ENCODE measurements around the gene RNF17.
"Not testable (repeated sequence)": the region's sequence is repeated elsewhere in the genome, so short reads cannot be mapped to it uniquely, and the experiment has no call there.

Gene RNF17, protein sequence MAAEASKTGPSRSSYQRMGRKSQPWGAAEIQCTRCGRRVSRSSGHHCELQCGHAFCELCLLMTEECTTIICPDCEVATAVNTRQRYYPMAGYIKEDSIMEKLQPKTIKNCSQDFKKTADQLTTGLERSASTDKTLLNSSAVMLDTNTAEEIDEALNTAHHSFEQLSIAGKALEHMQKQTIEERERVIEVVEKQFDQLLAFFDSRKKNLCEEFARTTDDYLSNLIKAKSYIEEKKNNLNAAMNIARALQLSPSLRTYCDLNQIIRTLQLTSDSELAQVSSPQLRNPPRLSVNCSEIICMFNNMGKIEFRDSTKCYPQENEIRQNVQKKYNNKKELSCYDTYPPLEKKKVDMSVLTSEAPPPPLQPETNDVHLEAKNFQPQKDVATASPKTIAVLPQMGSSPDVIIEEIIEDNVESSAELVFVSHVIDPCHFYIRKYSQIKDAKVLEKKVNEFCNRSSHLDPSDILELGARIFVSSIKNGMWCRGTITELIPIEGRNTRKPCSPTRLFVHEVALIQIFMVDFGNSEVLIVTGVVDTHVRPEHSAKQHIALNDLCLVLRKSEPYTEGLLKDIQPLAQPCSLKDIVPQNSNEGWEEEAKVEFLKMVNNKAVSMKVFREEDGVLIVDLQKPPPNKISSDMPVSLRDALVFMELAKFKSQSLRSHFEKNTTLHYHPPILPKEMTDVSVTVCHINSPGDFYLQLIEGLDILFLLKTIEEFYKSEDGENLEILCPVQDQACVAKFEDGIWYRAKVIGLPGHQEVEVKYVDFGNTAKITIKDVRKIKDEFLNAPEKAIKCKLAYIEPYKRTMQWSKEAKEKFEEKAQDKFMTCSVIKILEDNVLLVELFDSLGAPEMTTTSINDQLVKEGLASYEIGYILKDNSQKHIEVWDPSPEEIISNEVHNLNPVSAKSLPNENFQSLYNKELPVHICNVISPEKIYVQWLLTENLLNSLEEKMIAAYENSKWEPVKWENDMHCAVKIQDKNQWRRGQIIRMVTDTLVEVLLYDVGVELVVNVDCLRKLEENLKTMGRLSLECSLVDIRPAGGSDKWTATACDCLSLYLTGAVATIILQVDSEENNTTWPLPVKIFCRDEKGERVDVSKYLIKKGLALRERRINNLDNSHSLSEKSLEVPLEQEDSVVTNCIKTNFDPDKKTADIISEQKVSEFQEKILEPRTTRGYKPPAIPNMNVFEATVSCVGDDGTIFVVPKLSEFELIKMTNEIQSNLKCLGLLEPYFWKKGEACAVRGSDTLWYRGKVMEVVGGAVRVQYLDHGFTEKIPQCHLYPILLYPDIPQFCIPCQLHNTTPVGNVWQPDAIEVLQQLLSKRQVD (N-terminal part only)

DNA sequence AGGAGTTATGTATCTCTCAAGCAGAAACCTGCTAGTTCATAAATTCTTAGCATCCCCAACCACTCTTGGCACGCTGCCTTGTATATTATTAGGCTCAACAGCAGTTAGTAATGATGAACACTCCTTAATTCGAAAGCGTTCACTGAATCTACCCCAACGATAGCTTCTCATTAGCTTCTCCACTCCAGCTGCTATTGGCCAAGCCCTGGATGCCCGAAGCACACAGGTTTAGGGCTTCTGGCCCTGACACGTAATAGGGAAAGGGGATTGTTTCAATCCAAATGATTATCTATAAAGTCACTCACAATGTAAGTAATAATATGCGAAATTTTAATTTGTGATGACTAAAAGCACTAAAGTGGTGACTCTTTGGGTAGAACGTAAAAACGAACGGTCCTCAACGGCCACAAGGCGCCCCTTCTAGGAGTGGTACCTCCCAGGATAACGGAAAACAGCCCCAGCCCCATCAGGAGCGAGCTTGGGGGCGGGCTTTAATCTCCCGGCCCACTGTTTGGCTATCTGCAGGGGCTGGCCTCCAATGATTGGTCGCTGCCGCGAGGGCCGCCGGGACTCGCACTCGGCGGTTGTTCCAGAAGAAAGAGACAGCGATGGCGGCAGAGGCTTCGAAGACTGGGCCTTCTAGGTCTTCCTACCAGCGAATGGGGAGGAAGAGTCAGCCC, at the start of gene RNF17:
Gene RNF17 (plus strand): TSS at position 574 of the 680 bp plus-strand sequence. CDS start 35 bp downstream, at position 609.
- no peak for DNase-seq

DNA sequence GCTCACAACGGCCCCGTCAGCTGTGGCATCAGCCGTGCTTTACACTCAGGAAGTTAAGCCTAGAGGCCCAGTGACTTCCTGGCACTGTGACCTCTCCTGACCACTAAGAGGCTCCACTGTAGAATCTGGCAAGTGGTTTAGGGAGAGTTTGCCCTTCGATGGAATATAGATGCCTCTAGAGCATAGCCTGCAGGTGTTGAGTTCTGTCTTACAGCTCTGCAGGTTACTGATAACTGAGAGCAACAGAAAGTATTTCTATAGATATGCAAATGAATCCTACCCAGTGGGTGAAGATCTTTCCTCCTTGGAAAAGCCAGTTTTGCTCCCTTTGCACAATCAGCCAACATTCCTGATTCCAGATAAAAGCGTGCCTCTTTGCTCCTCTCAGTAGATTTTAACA, 48.0 kb upstream of the RNF17 start:
- no peak for DNase-seq

DNA sequence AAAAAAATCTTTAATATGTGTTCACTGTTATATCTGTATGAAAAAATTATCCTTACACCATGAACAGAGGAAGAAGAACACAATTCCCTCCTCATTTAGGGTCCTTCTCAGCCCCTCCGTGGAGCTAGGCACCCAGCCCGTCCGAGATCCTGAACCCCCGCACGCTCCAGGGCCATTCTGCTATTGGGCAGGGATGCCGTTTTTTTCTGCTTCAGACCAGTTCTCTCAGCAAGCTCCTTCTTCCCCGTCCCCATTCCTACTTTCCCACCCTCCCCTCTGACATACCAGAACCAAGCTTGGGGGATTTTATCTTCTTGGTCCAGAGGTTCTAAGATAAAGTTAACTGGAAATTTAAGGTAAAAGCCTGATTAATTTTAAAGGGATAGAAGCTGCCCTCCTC, 47.5 kb upstream of the RNF17 start:
- DNase-seq = no peak

DNA sequence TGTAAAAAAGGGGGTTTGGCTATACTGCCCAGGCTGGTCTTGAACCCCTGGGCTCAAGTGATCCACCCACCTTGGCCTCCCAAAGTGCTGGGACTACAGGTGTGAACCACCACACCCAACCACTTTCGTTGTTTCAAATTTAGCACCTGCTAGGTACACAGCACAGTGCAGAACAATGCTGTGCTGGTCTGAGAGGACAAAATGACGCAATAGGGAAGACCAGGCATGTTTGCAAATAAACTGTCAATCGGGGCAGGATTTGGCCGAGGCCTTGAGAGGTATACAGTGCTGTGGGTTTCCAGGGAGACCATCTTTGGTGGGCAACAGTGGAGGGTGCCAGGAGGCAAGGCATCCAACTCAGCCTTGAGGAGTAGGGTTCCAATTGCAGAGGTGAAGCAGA, 46.8 kb upstream of the RNF17 start:
- no peak for DNase-seq

DNA sequence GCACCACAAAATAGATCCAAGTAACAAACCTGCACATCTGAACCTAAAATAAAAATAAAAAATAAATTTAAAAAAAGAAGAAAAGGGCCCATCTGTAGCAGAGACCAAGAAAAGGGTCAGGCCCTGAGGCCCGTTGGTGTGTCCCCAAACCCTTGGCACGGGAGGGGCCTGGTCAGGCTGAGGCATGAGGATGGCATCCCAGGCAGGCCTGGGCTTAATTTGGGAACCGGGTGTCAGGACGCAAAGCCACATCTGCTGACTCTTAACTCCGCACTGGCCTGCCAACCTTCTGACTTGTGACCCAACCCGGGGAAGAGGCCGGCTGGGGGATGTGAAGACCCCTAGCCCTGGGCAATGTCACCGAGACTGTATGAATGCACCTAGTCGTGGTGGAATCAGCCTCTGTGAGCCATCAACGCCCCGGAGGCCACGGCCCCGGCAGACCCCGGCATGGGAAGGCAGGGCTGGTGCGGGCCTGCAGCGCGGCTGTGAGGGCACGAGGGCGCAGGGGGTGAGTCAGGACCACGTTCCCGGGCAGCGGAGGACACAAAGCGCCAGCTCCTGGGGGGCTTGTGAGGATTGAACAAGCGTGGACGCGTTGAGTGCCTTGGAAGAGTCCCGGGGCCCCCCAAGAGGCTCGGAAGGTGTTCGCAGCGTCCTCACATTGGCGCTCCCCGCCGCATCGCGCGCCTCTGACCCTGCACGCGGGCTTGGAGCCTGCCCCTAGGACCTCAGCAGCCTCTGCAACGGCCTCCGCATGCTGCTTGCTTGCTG, 45.6 kb upstream of the RNF17 start:
- DNase-seq = no peak

DNA sequence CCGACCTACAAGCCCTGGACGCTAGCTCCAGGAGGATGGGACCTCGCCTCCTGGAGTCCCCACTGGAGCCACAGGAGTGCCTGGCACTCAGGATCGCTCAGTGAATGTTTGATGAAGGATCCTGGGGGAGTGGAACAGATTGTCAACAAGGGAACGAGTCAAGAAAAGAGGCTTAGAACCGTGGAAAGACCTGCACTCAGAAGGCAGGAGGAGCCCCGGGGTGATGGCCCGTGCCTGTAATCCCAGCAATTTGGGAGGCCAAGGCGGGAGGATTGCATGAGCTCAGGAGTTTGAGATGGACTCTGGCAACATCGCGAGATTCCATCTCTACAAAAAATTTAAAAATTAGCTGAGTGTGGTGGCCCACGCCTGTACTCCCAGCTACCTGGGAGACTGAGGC, 44.8 kb upstream of the RNF17 start:
- DNase-seq = no peak

DNA sequence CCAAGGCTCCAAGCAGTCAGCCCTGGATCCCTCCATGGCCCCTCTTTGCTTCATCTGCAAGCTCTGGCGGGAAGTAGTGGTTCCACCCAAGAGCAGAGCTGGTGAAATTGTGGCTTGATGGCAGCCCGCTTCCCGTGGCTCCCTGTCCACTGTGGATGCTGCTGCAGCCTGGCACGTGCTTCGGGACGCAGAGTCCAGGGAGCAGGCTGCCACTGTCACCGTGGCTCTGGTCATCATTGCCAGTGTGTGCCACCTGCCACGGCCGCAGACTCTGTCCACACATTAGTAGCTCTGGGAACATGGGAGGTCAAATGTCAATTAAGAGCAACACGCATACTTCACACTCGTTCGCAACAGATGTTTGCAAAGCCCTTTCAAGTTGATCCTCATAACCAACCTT, 40.8 kb upstream of the RNF17 start:
- no peak for DNase-seq

DNA sequence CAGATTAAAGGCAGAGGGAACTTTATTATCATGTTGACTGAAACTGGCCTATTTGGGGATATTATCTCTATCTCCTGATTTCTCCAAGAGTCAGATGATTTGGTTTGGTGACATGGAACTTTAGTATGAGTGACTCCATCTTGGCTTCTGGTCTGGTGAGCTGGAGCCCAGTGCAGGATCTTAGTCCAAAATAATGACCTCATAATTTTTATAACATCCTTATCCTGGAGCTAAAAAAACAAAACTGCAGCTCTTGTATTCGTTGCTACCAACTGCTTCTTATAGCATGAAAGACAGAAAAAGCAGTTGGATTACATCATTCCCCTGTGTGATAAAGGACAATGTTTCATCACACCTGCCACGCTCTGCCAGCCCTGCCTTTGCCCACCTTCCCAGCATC, 39.3 kb upstream of the RNF17 start:
- DNase-seq = no peak

DNA sequence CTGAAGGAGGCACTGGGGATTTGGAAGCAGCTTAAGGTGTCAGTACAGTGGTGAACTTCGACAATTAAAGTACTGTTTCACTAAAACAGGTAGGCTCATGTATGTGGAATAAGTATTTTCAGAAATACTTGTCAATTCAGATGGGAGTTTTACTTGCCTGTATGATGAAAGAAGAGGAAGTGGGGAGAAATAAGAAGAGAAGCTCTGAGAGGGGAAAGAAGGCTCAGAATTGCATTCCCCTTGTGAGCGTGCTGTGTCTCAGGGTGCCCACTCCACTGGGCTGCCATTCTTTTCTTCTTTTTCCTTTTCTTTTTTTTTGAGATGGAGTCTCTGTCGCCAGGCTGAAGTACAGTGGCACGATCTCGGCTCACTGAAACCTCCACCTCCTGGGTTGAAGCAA, 38.6 kb upstream of the RNF17 start:
- DNase-seq = no peak

DNA sequence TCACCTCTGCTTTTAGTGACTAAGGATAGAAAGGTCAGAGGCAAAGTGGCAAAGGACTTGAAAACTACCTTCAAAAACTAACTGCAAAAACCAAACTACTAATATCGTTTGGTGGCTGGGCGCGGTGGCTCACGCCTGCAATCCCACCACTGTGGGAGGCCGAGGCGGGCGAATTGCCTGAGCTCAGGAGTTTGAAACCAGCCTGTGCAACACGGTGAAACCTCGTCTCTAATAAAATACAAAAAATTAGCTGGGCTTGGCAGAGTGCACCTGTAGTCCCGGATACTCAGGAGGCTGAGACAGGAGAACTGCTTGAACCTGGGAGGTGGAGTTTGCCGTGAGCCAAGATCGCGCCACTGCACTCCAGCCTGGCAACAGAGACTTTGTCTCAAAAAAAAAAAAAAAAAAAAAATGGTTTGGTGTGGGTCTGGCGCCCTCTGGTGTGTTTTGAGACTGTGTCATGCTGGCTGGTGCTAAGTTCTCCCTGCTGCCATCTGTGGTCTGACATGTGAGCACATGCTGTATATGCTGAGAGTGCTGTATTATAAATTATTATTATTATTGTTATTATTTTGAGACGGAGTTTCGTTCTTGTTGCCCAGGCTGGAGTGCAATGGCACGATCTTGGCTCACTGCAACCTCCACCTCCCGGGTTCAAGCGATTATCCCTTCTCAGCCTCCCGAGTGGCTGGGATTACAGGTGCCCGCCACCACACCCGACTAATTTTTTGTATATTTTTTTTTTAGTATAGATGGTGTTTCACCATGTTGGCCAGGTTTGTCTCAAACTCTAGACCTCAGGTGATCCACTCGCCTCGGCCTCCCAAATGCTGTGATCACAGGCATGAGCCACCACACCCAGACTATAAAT, 36.0 kb upstream of the RNF17 start:
- DNase-seq = peak; percentile 50 to 60

DNA sequence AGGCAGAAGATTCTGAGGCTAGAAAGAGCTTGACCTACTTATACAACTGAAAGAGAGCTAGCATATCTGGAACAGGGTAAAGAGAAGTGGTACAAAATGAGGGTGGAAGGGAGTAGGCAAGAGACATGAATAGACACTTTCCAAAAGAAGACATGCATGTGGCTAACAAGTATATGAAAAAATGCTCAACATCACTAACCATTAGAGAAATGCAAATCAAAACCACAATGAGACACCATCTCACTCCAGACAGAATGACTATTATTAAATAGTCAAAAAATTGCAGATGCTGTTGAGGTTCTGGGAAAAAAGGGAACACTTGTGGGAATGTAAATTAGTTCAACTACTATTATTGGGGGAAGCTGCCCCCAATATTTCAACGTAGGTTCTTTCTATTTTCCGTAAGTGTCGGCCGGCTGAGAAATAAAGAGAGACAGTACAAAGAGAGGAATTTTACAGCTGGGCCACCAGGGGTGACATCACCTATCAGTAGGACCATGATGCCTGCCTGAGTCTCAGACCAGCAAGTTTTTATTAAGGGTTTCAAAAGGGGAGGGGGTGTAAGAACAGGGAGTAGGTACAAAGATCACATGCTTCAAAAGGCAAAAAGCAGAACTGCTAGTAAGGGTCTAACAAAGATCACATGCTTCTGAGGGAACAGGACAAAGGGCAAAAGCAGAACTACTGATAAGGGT, 32.9 kb upstream of the RNF17 start:
- DNase-seq = not testable (repeated sequence)

DNA sequence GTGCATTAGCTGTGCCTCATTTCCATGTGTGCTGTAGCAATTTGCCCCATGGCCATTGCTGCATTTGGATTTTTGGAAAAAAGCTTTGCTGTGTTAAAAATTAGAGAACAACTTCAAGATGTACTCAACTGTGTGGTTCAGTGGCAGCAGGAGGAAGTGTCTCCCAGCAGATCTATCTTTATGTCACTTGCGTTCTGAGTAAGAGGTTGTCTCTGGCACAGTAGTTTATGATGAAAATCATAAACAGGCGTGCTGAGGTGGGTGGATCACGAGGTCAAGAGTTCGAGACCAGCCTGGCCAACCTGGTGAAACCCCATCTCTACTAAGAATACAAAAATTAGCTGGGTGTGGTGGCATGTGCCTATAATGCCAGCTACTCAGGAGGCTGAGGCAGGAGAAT, 29.0 kb upstream of the RNF17 start:
- no peak for DNase-seq

DNA sequence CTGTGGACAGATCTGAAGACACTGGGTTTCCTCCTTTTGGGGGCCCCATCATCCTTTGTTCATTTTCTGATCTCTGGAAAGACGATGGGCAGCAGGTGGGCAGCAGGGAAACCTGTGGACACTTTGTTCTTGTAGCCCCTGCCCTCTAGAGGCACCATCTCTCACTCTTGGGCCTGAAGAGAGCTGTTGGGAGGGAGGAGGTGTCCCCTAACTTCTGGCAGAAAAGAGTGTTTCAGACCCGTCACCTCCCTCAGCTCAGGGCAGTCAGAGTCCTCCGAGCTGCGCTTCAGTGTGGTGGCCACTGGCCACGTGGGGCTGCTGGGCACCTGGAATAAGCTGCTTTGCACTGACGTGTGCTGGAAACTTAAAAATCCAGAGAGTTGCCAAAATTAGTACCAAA, 26.9 kb upstream of the RNF17 start:
- no peak for DNase-seq

DNA sequence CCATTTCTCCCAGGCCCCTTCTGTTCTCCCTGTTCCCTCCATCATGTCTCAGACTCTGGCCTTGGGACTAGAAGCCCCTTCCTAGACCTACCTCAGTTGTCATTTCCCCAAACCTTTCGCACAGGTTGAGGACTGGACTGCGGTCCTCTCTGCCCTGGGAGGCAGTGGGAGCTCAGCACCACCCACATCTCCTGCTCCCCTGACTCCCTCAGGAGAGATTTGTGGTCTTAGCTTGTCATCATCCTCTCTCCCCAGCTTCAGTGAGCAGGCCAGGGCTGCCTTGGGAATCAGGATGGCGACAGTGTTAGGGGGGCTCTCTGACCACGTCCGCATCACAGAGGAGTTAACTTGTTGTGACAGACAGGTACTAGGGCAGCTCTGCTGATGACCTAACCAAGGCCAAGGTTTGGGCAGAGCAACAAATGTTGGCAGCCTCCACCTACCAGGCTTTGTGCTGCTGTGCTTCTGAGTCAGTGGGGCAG, 25.6 kb upstream of the RNF17 start:
- DNase-seq = no peak

DNA sequence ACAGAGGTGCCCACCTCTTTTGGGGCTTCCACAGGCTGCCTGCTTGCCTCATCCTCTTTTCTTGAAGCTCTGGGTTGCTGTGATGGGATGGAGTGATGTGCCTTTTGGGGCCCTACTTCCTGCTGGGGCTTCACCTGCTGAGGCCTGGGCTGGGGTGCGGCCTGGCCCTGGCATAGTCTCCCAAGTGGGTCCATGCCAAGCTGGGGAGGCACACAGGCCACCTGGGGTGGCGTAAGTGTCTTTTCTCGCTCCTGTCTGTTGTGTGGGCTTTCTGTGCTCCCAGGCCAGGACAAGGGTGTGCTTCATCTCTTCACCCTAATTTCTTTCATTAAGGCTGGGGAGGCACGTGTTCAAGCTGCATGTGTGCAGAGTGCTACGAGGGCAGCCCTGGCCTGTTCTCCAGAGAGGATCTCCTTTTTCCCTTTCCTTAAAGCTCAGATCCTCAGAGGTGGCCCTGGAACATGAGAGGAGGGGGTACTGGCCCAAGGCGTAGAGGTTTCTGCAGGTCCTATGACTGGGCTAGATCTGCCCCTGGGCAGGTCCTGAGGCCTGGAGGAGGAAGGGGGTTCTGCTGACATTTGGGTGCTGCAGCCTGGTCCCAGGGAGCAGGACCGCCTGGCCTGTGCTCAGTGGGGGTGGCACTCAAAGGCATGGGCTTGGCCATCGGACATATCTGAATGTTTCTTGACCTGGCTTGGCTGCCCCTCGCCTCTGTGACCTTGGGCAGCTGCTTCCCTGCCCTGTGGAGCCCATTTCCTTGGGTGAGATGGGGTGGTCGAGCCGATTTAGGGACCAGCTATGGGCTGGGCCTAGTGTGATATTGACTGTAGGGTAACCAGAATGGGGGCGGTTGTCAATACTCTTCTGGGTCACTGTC, 23.7 kb upstream of the RNF17 start:
- no peak for DNase-seq

DNA sequence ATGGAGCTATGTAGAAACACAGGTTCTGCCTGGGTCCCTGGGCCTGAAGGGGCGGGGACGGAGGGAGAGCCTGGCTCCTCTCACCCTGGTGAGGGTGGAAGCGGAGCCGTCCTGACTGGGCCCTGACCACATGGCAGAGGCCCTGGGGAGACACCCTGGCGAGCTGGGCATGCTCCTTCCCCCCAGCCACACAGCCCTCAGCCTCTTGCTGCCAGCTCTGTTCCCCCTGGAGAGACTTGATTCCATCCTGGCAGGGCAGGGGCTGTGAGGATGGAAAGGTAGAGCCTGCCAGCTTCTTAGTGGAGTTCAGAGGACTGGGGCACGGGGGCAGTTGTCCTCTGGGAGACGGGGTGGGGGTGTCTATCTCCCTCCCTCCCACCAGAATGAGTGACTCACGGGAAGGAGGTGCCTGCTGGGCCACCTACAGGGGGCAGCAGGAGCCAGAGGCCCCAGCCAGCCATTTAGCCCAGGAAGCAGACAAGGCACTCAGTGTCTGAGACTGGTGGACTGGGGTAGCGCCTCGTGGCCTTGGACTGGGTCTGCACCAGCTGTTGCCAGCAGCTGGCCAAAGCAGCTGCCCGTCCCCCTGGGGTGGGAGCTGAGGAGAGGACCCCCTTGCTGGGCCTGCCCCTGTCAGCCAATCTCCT, 22.8 kb upstream of the RNF17 start:
- no peak for DNase-seq

DNA sequence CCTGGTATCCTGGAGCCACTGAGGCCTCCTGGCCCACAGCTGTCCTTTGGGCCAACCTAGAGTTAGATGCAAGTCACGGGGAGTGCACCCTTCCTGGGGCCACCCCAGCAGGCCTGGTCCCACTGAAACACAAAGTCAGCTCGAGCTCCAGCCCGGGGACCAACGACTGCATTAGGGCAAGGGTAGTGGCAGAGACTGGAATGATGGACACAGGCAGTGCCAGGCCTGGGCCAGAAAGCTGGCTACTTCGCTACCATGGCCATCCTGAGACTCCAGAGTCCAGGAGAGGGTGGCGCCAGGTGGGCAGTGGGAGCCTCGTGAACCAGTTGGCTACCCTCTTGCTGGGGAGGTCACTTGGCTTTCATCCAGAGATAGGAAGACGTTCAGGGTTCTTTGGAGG, 22.2 kb upstream of the RNF17 start:
- no peak for DNase-seq

DNA sequence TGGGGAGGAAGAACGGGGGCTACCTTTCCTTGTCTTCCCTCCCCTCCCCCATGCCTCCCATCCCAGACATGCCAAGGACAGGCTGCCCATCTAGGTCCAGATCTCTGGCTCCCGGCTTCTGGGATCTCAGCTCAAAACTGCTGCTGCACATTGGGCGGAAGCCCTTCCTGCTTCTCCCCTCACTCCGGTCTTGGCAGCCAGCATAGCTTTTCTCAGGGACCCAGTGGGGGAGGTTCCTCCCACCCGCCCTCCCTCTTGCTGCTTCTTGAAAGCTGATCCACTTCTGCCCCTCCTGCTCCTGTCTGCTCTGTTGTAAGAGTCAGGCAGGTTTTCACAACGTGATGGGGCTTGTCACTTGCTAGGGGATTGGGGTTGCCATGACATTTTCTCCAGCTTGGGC, 21.7 kb upstream of the RNF17 start:
- no peak for DNase-seq

Data from stimulated activated CD4-positive, alpha-beta T cell treated with anti-CD3 and anti-CD28 coated beads, Interleukin-4, amount 100 ng/mL, for 4 hours (primary cell).